H9 (cell line): ENCODE results near the gene ZSCAN25. TPM values are rescaled to one million over a fixed set of nuclear protein-coding genes. Genes with fewer than 3 reads are reported as not detected.

ENCODE experiments used
- DNase-seq: peaks from one replicate; pipeline ENCODE4 v3.0.0-alpha.2; 2017
- H2AFZ ChIP-seq: one replicate; pipeline ENCODE4 v1.6.1; 2013; ENCODE audit warnings: mild to moderate bottlenecking, low read length, control low read depth, moderate library complexity
- H2AK5ac ChIP-seq: 2 replicates; pipeline ENCODE4 v1.6.1; 2013; ENCODE audit warnings: low read length, control low read depth, mixed read lengths; ENCODE audit not compliant: insufficient read length
- H2BK120ac ChIP-seq: one replicate; pipeline ENCODE4 v1.6.1; 2013; ENCODE audit warnings: low read depth, mild to moderate bottlenecking, low read length, control low read depth, inconsistent platforms; ENCODE audit not compliant: poor library complexity, severe bottlenecking
- H2BK12ac ChIP-seq: 2 replicates; pipeline ENCODE4 v1.6.1; 2013; ENCODE audit warnings: low read length, control low read depth, mixed read lengths, low read depth; ENCODE audit not compliant: insufficient read length
- H2BK15ac ChIP-seq: 2 replicates; pipeline ENCODE4 v1.6.1; 2013; ENCODE audit warnings: low read depth, low read length, control low read depth
- H2BK20ac ChIP-seq: one replicate; pipeline ENCODE4 v1.6.1; 2013; ENCODE audit warnings: low read depth, mild to moderate bottlenecking, low read length, control low read depth, inconsistent platforms; ENCODE audit not compliant: poor library complexity, severe bottlenecking
- H2BK5ac ChIP-seq: 2 replicates; pipeline ENCODE4 v1.6.1; 2013; ENCODE audit warnings: low read length, control low read depth, mixed read lengths; ENCODE audit not compliant: insufficient read length
- H3K14ac ChIP-seq: 2 replicates; pipeline ENCODE4 v1.6.1; 2013; ENCODE audit warnings: low read length, control low read depth; ENCODE audit not compliant: insufficient read depth
- H3K18ac ChIP-seq: 2 replicates; pipeline ENCODE4 v1.6.1; 2013; ENCODE audit warnings: low read depth, mild to moderate bottlenecking, mixed read lengths, low read length, control low read depth; ENCODE audit not compliant: insufficient read length
- H3K23ac ChIP-seq: 2 replicates; pipeline ENCODE4 v1.6.1; 2013; ENCODE audit warnings: low read length, control low read depth, mixed read lengths, low read depth; ENCODE audit not compliant: insufficient read length
- H3K23me2 ChIP-seq: 2 replicates; pipeline ENCODE4 v1.6.1; 2013; ENCODE audit warnings: low read depth, mild to moderate bottlenecking, mixed read lengths, low read length, control low read depth; ENCODE audit not compliant: insufficient read length, poor library complexity, severe bottlenecking
- H3K27ac ChIP-seq: 2 replicates; pipeline ENCODE4 v1.5.1; 2013; ENCODE audit warnings: low read length, control low read depth, mixed read lengths, low read depth; ENCODE audit not compliant: insufficient read length
- H3K27me3 ChIP-seq: 2 replicates; pipeline ENCODE4 v1.6.1; 2013; ENCODE audit warnings: low read length, control low read depth, inconsistent platforms; ENCODE audit not compliant: insufficient read depth
- H3K4ac ChIP-seq: 2 replicates; pipeline ENCODE4 v1.6.1; 2013; ENCODE audit warnings: low read depth, mild to moderate bottlenecking, control low read depth, inconsistent platforms, low read length, moderate library complexity
- H3K4me1 ChIP-seq: 2 replicates; pipeline ENCODE4 v1.6.1; 2013; ENCODE audit warnings: low read length, control low read depth, inconsistent platforms; ENCODE audit not compliant: insufficient read depth
- H3K4me2 ChIP-seq: 2 replicates; pipeline ENCODE4 v1.6.1; 2013; ENCODE audit warnings: low read length, control low read depth, mixed read lengths; ENCODE audit not compliant: insufficient read length, insufficient read depth
- H3K56ac ChIP-seq: 2 replicates; pipeline ENCODE4 v1.6.1; 2013; ENCODE audit warnings: low read depth, mild to moderate bottlenecking, mixed read lengths, low read length, control low read depth; ENCODE audit not compliant: insufficient read length
- H3K79me1 ChIP-seq: 2 replicates; pipeline ENCODE4 v1.6.1; 2013; ENCODE audit warnings: low read depth, mild to moderate bottlenecking, moderate library complexity, low read length, control low read depth, inconsistent platforms; ENCODE audit not compliant: insufficient read depth, poor library complexity, severe bottlenecking
- H3K79me2 ChIP-seq: 2 replicates; pipeline ENCODE4 v1.6.1; 2013; ENCODE audit warnings: low read length, control low read depth, inconsistent platforms; ENCODE audit not compliant: insufficient read depth
- H3K9ac ChIP-seq: 2 replicates; pipeline ENCODE4 v1.6.1; 2013; ENCODE audit warnings: low read length, control low read depth, mixed read lengths; ENCODE audit not compliant: insufficient read length; ENCODE audit errors: extremely low read depth
- H3K9me3 ChIP-seq: one replicate; pipeline ENCODE4 v1.6.1; 2013; ENCODE audit warnings: low read depth, low read length, inconsistent platforms; ENCODE audit not compliant: control insufficient read depth
- H3T11ph ChIP-seq: one replicate; pipeline ENCODE4 v1.6.1; 2013; ENCODE audit warnings: mild to moderate bottlenecking, low read length, control low read depth, inconsistent platforms
- H4K20me1 ChIP-seq: one replicate; pipeline ENCODE4 v1.6.1; 2013; ENCODE audit not compliant: control insufficient read depth, insufficient read length, insufficient read depth
- H4K5ac ChIP-seq: 2 replicates; pipeline ENCODE4 v1.6.1; 2013; ENCODE audit warnings: low read depth, mild to moderate bottlenecking, mixed read lengths, low read length, control low read depth; ENCODE audit not compliant: insufficient read length
- H4K8ac ChIP-seq: replicated peaks from 2 replicates; pipeline ENCODE4 v1.6.1; 2013; ENCODE audit warnings: low read length, control low read depth, mixed read lengths, low read depth; ENCODE audit not compliant: insufficient read length
- H4K91ac ChIP-seq: 2 replicates; pipeline ENCODE4 v1.6.1; 2013; ENCODE audit warnings: low read depth, mild to moderate bottlenecking, moderate library complexity, mixed read lengths, low read length, control low read depth; ENCODE audit not compliant: insufficient read length
- H3K27ac Mint-ChIP-seq, 3 experiments: 2 replicates in 2 of 3; 3 replicates in 1 of 3; pipeline ENCODE4 v1.8.0; 2020 to 2021; ENCODE audit warnings: mixed read lengths in 3 of 3, mild to moderate bottlenecking in 1 of 3, moderate library complexity in 1 of 3
- H3K27me3 Mint-ChIP-seq: 2 replicates; pipeline ENCODE4 v1.8.0; 2021; ENCODE audit warnings: low read depth, mild to moderate bottlenecking, moderate library complexity, mixed read lengths
- H3K36me3 Mint-ChIP-seq, 3 experiments: 2 replicates in 2 of 3; 3 replicates in 1 of 3; pipeline ENCODE4 v1.8.0; 2020 to 2021; ENCODE audit warnings: low read depth in 3 of 3, mixed read lengths in 3 of 3; ENCODE audit not compliant: insufficient read depth in 1 of 3
- H3K4me1 Mint-ChIP-seq, 2 experiments: 2 replicates each; pipeline ENCODE4 v1.8.0; 2020; ENCODE audit warnings: mixed read lengths in 2 of 2
- H3K4me3 Mint-ChIP-seq, 2 experiments: 2 replicates in 1 of 2; 3 replicates in 1 of 2; pipeline ENCODE4 v1.8.0; 2020 to 2021; ENCODE audit warnings: mild to moderate bottlenecking in 2 of 2, mixed read lengths in 2 of 2, moderate library complexity in 1 of 2
- H3K9me3 Mint-ChIP-seq, 2 experiments: 2 replicates in 1 of 2; 3 replicates in 1 of 2; pipeline ENCODE4 v1.8.0; 2020; ENCODE audit warnings: mild to moderate bottlenecking in 2 of 2, mixed read lengths in 2 of 2, moderate library complexity in 1 of 2
- CTCF ChIP-seq: fragments of 200-600 bp; sonication (generic); conservative IDR thresholded peaks from 3 replicates; pipeline ENCODE4 v1.8.0; 2021; ENCODE audit warnings: antibody characterized with exemption, mild to moderate bottlenecking
- WGBS: extraction: QIAGEN DNeasy Blood & Tissue Kit; methylation state at CpG from one replicate; pipeline ENCODE4 v1.1.7; 2013; ENCODE audit warnings: missing lambda C conversion rate, low lambda C conversion rate, mixed read lengths; ENCODE audit not compliant: insufficient read length; ENCODE audit errors: extremely low coverage; 5-methylcytosine and 5-hydroxymethylcytosine counted together
- total RNA-seq: library from RNA; stranded (reverse); gene quantifications from 2 replicates; pipeline ENCODE4 v1.2.1, GENCODE V29; 2021

ZSCAN25 gene
- total RNA-seq, 1 experiment from 2014 or later: 21.3 TPM

GRCh38 chr7:99606531-99606930 is 10.2 kb upstream of the ZSCAN25 start:
- Histone ChIP-seq H3K23ac (no peak overlapping the region), H3K4ac (no peak overlapping the region), H2BK20ac (no peak overlapping the region), H3K4me2 (no peak overlapping the region), H2BK120ac (no peak overlapping the region), H4K8ac (no peak overlapping the region), H2BK15ac (no peak overlapping the region), H3K4me1 (no peaks in the 10 kb centered on the region), H3K27ac (no peak overlapping the region), H4K91ac (no peak overlapping the region), H3K9ac (no peak overlapping the region), H2AFZ (no peak overlapping the region), H2BK5ac (no peak overlapping the region), H3K18ac (no peak overlapping the region), H3T11ph (no peak overlapping the region), H3K14ac (no peak overlapping the region), H3K9me3 (no peaks in the 10 kb centered on the region), H2BK12ac (no peak overlapping the region), H2AK5ac (no peak overlapping the region), H3K79me2 (no peaks in the 10 kb centered on the region), H4K20me1 (no peaks in the 10 kb centered on the region), H3K23me2 (no peaks in the 10 kb centered on the region), H3K79me1 (no peaks in the 10 kb centered on the region), H3K56ac (no peak overlapping the region), H4K5ac (no peak overlapping the region), H3K27me3 (no peaks in the 10 kb centered on the region)
- no peak for DNase-seq
- Mint-ChIP-seq H3K36me3 (no peaks in the 10 kb centered on the region), H3K4me3 (no peak overlapping the region; a peak in 1 of 5 replicates), H3K27me3 (peaks cover 24% of the 10 kb centered on the region), H3K9me3 (no peaks in the 10 kb centered on the region), H3K27ac (no peak overlapping the region), H3K4me1 (0 out of 4 replicates have a peak, but pooled peaks cover 0 to 4% of the 10 kb centered on the region in 2 experiments)
- WGBS: no CpG with 5 or more reads among the region's 8 CpGs
- TF ChIP-seq CTCF: no peak
